ACC112 (cell line): ENCODE results near the gene GALNTL6.

Source experiments
- H2AFZ ChIP-seq: fragments of 200-600 bp; sonication (generic); one replicate; pipeline ENCODE4 v1.6.0; 2017; ENCODE audit warnings: antibody characterized with exemption, low read length; ENCODE audit not compliant: unreplicated experiment
- H3K27ac ChIP-seq: fragments of 200-600 bp; sonication (generic); 2 replicates; pipeline ENCODE4 v1.5.1; 2014; ENCODE audit warnings: low read depth, mild to moderate bottlenecking, antibody characterized with exemption, low read length, moderate library complexity
- H3K27me3 ChIP-seq: fragments of 200-600 bp; sonication (generic); 2 replicates; pipeline ENCODE4 v1.6.1; 2014; ENCODE audit warnings: mild to moderate bottlenecking, antibody characterized with exemption, low read length, moderate library complexity, mixed read lengths; ENCODE audit not compliant: insufficient read depth
- H3K36me3 ChIP-seq: fragments of 200-600 bp; sonication (generic); 2 replicates; pipeline ENCODE4 v1.6.1; 2016; ENCODE audit warnings: mild to moderate bottlenecking, antibody characterized with exemption, low read length, moderate library complexity, mixed read lengths; ENCODE audit not compliant: insufficient read depth
- H3K4me1 ChIP-seq: fragments of 200-600 bp; sonication (generic); one replicate; pipeline ENCODE4 v1.6.1; 2016; ENCODE audit warnings: low read length, mixed read lengths; ENCODE audit not compliant: insufficient read depth, unreplicated experiment, control insufficient read depth
- H3K4me3 ChIP-seq: fragments of 200-600 bp; sonication (generic); 2 replicates; pipeline ENCODE4 v1.5.1; 2014; ENCODE audit warnings: mild to moderate bottlenecking, low read depth, low read length
- H3K79me2 ChIP-seq: fragments of 200-600 bp; sonication (generic); one replicate; pipeline ENCODE4 v1.6.0; 2016; ENCODE audit warnings: low read length; ENCODE audit not compliant: control insufficient read depth, unreplicated experiment, insufficient read depth

Gene GALNTL6

GRCh38 chr4:171876636-171877035 is 63.4 kb downstream of the GALNTL6 start:
- Histone ChIP-seq H2AFZ (no peak overlapping the region), H3K4me3 (no peak overlapping the region), H3K4me1 (no peaks in the 10 kb centered on the region), H3K36me3 (no peaks in the 10 kb centered on the region), H3K79me2 (no peaks in the 10 kb centered on the region), H3K27ac (no peak overlapping the region), H3K27me3 (no peaks in the 10 kb centered on the region)

DNA sequence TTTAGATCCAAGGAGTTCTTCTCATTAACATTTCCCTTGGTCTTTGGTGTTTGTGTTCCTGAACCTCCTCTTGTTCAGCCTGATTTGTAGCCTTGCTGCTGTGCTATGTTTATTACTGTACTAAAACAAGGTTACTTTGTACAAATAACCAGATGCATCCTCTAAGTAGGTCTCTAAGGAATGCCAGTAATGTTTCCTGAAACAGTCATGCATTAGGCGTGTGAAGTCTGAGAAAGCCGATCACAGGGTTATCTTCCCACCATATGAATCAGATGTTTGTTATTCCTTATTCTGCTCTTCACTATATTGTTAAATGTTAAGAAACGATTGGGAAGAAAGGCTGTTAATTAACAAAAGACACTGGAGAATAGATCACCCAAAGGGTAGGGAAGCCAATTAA is 66.9 kb downstream of the GALNTL6 start:
- no peaks in the 10 kb centered on the region for H3K4me1 ChIP-seq
- H3K27me3 ChIP-seq, result no peaks in the 10 kb centered on the region
- H2AFZ ChIP-seq, result no peak overlapping the region
- no peak overlapping the region for H3K4me3 ChIP-seq
- no peaks in the 10 kb centered on the region for H3K79me2 ChIP-seq
- H3K27ac ChIP-seq, result no peak overlapping the region
- no peaks in the 10 kb centered on the region for H3K36me3 ChIP-seq

GRCh38 chr4:171889681-171890080 is 76.5 kb downstream of the GALNTL6 start:
- H3K27ac ChIP-seq, result no peak overlapping the region
- H3K36me3 ChIP-seq, result no peaks in the 10 kb centered on the region
- H3K4me1 ChIP-seq, result no peaks in the 10 kb centered on the region
- H3K79me2 ChIP-seq, result no peaks in the 10 kb centered on the region
- H3K4me3 ChIP-seq, result no peak overlapping the region
- H3K27me3 ChIP-seq, result no peaks in the 10 kb centered on the region
- H2AFZ ChIP-seq, result no peak overlapping the region

DNA sequence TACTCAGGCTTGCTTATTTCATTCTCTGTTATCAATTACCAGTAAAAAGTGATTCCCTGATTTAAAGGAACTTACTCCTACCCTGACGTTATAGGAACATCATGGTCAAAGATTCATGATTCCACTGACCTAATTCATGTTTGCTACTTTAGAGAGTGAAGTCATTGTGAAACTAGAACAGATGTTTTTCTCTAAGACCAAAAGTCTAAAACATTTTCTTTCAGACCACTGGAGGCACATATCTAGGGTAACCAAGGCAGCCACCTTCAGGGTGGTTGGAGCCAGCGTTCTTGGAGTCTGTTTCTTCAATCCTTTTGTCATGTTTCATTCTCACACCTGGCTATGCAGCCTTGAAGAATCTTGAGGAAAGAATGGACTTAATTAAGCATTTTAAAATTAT is 77.8 kb downstream of the GALNTL6 start:
- Histone ChIP-seq H3K36me3 (no peaks in the 10 kb centered on the region), H3K27ac (no peak overlapping the region), H3K4me3 (no peak overlapping the region), H3K79me2 (no peaks in the 10 kb centered on the region), H2AFZ (no peak overlapping the region), H3K4me1 (no peaks in the 10 kb centered on the region), H3K27me3 (no peaks in the 10 kb centered on the region)

DNA sequence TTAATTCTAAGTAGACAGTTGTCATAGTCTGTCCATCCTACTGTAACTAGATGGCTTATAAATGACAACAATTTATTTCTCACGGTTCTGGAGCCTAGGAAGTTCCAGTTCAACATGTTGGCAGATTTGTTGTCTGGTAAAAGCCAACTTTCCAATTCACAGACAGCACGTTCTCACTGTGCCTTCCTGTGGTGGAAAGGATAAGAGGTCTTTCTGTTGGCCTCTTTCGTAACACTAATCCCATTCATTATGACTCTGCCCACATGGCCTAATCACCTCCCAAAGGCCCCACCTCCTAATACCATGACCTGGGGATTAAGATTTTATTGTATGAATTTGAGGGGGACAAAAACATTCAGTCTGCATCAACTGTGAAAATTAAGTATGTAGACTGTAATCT is 83.2 kb downstream of the GALNTL6 start:
- no peaks in the 10 kb centered on the region for H3K79me2 ChIP-seq
- H3K36me3 ChIP-seq, result no peaks in the 10 kb centered on the region
- H3K4me1 ChIP-seq, result no peaks in the 10 kb centered on the region
- no peak overlapping the region for H2AFZ ChIP-seq
- H3K27me3 ChIP-seq, result no peaks in the 10 kb centered on the region
- no peak overlapping the region for H3K4me3 ChIP-seq
- H3K27ac ChIP-seq, result no peak overlapping the region

DNA sequence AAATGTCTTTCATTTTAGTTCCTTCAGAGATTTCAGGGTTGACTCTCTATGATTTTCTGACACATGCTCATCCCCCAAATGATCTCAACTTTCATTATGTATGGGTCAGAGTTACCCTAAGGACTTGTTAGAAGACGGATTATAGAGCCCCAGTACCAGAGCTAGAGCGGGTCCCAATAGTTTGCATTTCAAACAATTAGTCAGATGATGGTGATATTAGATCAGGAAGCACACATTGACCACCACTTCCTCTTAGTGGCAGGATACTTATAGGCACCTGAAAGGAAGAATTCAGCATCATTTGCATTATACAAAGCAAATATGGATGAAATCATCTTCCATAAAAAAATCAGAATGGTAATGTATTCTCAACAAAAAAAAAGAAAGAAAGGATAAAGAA is 106.1 kb downstream of the GALNTL6 start:
- no peak overlapping the region for H3K4me3 ChIP-seq
- no peaks in the 10 kb centered on the region for H3K79me2 ChIP-seq
- no peak overlapping the region for H3K27ac ChIP-seq
- no peaks in the 10 kb centered on the region for H3K27me3 ChIP-seq
- no peaks in the 10 kb centered on the region for H3K36me3 ChIP-seq
- H3K4me1 ChIP-seq, result no peaks in the 10 kb centered on the region
- H2AFZ ChIP-seq, result no peak overlapping the region

DNA sequence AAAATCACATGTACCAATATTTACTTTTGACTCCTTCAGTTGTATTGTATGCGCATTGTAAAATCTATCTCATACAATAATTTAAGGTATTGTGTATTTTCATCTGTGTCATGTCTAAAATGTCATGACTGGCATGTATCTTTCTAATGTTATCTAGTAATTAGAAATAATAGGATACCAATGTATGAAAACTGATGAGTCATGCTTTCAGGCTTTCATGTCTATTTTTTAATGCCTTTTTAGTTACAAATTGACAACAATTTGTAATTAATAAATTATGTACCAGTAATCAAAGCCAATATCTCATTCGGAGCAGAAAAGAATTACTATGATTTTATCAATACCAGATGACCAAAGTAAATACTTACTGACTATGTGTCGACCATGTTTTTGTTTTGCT is 107.7 kb downstream of the GALNTL6 start:
- Histone ChIP-seq H3K27ac (no peak overlapping the region), H3K4me1 (no peaks in the 10 kb centered on the region), H3K27me3 (no peaks in the 10 kb centered on the region), H3K36me3 (no peaks in the 10 kb centered on the region), H3K79me2 (no peaks in the 10 kb centered on the region), H2AFZ (no peak overlapping the region), H3K4me3 (no peak overlapping the region)

DNA sequence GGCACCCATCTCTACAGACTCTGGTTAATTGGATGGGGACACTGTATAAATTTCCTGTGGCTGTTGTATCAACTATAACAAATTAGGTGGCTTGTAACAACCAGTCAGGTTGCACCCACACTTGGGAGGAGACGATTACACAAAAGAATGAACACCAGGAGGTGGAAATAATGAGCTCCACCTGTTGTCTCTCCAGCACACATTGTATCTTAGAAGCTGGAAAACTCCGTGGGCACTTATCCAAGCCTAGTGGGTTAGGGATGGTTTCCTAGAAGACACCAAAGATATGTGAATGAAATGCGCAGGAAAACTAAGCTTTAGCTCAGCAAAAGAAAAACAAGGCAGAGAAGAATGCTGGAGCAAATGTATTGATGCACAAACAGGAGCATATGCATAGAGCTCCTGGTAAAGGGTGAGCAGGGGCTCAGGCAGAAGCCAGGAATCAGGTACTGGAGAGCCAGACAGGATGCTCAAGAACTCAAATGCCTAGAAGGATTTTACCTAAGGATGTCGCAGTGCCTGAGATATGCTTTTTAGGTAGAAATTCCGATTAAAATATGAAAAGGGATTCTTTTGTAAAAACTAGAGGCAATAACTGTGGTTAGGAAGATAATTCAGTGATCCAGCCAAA is 111.7 kb downstream of the GALNTL6 start:
- Histone ChIP-seq H3K27me3 (no peaks in the 10 kb centered on the region), H3K27ac (no peak overlapping the region), H3K4me1 (no peaks in the 10 kb centered on the region), H3K36me3 (no peaks in the 10 kb centered on the region), H3K4me3 (no peak overlapping the region), H2AFZ (no peak overlapping the region), H3K79me2 (no peaks in the 10 kb centered on the region)

DNA sequence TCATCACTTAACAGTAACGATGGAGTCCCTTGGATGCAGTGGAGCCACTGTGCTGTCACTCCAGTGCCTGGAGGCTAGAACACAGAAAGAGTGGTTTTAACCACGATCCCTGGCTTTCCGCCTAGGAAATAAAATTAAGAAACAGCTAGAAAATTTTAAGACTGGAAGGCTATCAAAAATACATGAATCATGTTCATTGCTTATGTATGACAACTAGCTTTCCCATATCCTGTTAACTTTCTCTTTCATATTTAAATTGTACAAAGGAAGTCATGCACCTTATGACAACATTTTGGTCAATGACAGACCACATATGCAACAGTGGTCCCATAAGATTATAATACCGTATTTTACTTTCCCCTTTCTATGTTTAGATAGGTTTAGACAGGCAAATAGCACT is 115.1 kb downstream of the GALNTL6 start:
- H2AFZ ChIP-seq, result no peak overlapping the region
- no peaks in the 10 kb centered on the region for H3K79me2 ChIP-seq
- no peaks in the 10 kb centered on the region for H3K4me1 ChIP-seq
- no peak overlapping the region for H3K27ac ChIP-seq
- no peak overlapping the region for H3K4me3 ChIP-seq
- no peaks in the 10 kb centered on the region for H3K27me3 ChIP-seq
- H3K36me3 ChIP-seq, result no peaks in the 10 kb centered on the region

GRCh38 chr4:171929477-171929876 is 116.3 kb downstream of the GALNTL6 start:
- Histone ChIP-seq H3K4me1 (no peaks in the 10 kb centered on the region), H3K36me3 (no peaks in the 10 kb centered on the region), H3K27me3 (no peaks in the 10 kb centered on the region), H3K27ac (no peak overlapping the region), H2AFZ (no peak overlapping the region), H3K4me3 (no peak overlapping the region), H3K79me2 (no peaks in the 10 kb centered on the region)

DNA sequence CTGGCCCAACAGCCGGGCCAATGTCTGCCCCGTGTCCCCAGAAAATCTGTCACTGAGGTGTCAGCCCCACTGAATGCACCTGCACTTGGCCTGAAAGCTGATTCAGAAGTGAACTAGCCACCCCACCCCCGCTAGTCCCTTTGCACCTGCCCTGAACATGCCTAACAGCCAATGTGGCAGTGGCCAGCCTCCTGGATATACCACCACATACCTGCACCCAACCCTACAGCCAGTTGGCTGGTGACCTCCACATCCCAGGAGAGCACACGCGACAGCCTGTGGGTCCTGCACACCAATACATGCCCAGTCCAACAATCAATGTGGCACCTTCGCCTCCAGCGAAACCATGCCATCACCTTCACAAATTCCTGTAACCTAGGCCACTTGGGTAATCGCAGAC is 116.7 kb downstream of the GALNTL6 start:
- no peak overlapping the region for H3K4me3 ChIP-seq
- no peak overlapping the region for H3K27ac ChIP-seq
- H3K4me1 ChIP-seq, result no peaks in the 10 kb centered on the region
- no peaks in the 10 kb centered on the region for H3K79me2 ChIP-seq
- no peaks in the 10 kb centered on the region for H3K27me3 ChIP-seq
- no peaks in the 10 kb centered on the region for H3K36me3 ChIP-seq
- H2AFZ ChIP-seq, result no peak overlapping the region
